IPS-18a (cell line): ENCODE measurements around the gene PCDH7.
A peak's percentile ranks its signal among the peaks of the same experiment; 100 is the strongest.

Experiments used
- H3K27ac ChIP-seq: one replicate; pipeline ENCODE4 v1.5.1; 2013; ENCODE audit warnings: low read length
- H3K27me3 ChIP-seq: one replicate; pipeline ENCODE4 v1.6.1; 2013; ENCODE audit warnings: mild to moderate bottlenecking, low read length; ENCODE audit not compliant: control insufficient read depth, insufficient read depth
- H3K36me3 ChIP-seq: one replicate; pipeline ENCODE4 v1.6.1; 2013; ENCODE audit warnings: low read depth, low read length; ENCODE audit not compliant: control insufficient read depth
- H3K4me1 ChIP-seq: one replicate; pipeline ENCODE4 v1.6.1; 2013; ENCODE audit warnings: low read depth, low read length; ENCODE audit not compliant: control insufficient read depth
- H3K4me3 ChIP-seq: one replicate; pipeline ENCODE4 v1.5.1; 2013; ENCODE audit warnings: low read length
- H3K9ac ChIP-seq: one replicate; pipeline ENCODE4 v1.6.1; 2013; ENCODE audit warnings: mild to moderate bottlenecking, low read length, moderate library complexity
- H3K9me3 ChIP-seq: one replicate; pipeline ENCODE4 v1.6.1; 2013; ENCODE audit warnings: low read depth, low read length; ENCODE audit not compliant: control insufficient read depth

The PCDH7 gene

GRCh38 chr4:30719454-30720020 lies 632 bp upstream of the PCDH7 start:
- no peak overlapping the region for H3K27ac ChIP-seq
- H3K27me3 ChIP-seq = peaks cover 53% of the 10 kb centered on the region
- H3K4me3 ChIP-seq = peak overlapping the region; percentile 85
- H3K9ac ChIP-seq = peak overlapping the region; percentile 47
- no peaks in the 10 kb centered on the region for H3K9me3 ChIP-seq
- no peaks in the 10 kb centered on the region for H3K36me3 ChIP-seq
- H3K4me1 ChIP-seq = peaks cover 12% of the 10 kb centered on the region

GRCh38 chr4:30720661-30721184 lies 554 bp downstream of the PCDH7 start:
- no peak overlapping the region for H3K27ac ChIP-seq
- no peaks in the 10 kb centered on the region for H3K36me3 ChIP-seq
- peaks cover 58% of the 10 kb centered on the region for H3K27me3 ChIP-seq
- peak overlapping the region; percentile 85 for H3K4me3 ChIP-seq
- H3K9ac ChIP-seq = peak overlapping the region; percentile 46
- H3K4me1 ChIP-seq = peaks cover 12% of the 10 kb centered on the region
- H3K9me3 ChIP-seq = no peaks in the 10 kb centered on the region

GRCh38 chr4:30721185-30722091 lies 1.3 kb downstream of the PCDH7 start:
- Histone ChIP-seq H3K4me3 (peak overlapping the region; percentile 85), H3K27me3 (peaks cover 58% of the 10 kb centered on the region), H3K9me3 (no peaks in the 10 kb centered on the region), H3K9ac (peak overlapping the region; percentile 46), H3K27ac (no peak overlapping the region), H3K36me3 (no peaks in the 10 kb centered on the region), H3K4me1 (peaks cover 12% of the 10 kb centered on the region)

- Histone ChIP-seq H3K36me3 (no peaks in the 10 kb centered on the region), H3K4me1 (peaks cover 12% of the 10 kb centered on the region), H3K4me3 (peak overlapping the region; percentile 62), H3K27ac (no peak overlapping the region), H3K9me3 (no peaks in the 10 kb centered on the region), H3K27me3 (peaks cover 58% of the 10 kb centered on the region), H3K9ac (no peak overlapping the region)
These were observed 1.9 kb downstream of the PCDH7 start for GRCh38 chr4:30722092-30722358.

GRCh38 chr4:30722359-30723200 lies 2.4 kb downstream of the PCDH7 start:
- H3K4me3 ChIP-seq = peak overlapping the region; percentile 62
- no peak overlapping the region for H3K9ac ChIP-seq
- H3K27me3 ChIP-seq = peaks cover 58% of the 10 kb centered on the region
- H3K27ac ChIP-seq = no peak overlapping the region
- H3K36me3 ChIP-seq = no peaks in the 10 kb centered on the region
- H3K9me3 ChIP-seq = no peaks in the 10 kb centered on the region
- peaks cover 12% of the 10 kb centered on the region for H3K4me1 ChIP-seq

GRCh38 chr4:30723201-30723955 lies 3.2 kb downstream of the PCDH7 start:
- Histone ChIP-seq H3K27me3 (peaks cover 53% of the 10 kb centered on the region), H3K27ac (no peak overlapping the region), H3K4me3 (peak overlapping the region; percentile 62), H3K9ac (no peak overlapping the region), H3K9me3 (no peaks in the 10 kb centered on the region), H3K36me3 (no peaks in the 10 kb centered on the region), H3K4me1 (peaks cover 11% of the 10 kb centered on the region)

- no peaks in the 10 kb centered on the region for H3K9me3 ChIP-seq
- H3K9ac ChIP-seq = no peak overlapping the region
- no peaks in the 10 kb centered on the region for H3K36me3 ChIP-seq
- peaks cover 7% of the 10 kb centered on the region for H3K4me1 ChIP-seq
- H3K4me3 ChIP-seq = peak overlapping the region; percentile 27
- H3K27me3 ChIP-seq = peaks cover 45% of the 10 kb centered on the region
- H3K27ac ChIP-seq = no peak overlapping the region
These were observed 4.1 kb downstream of the PCDH7 start for GRCh38 chr4:30724247-30724646.

GRCh38 chr4:30725562-30725961 lies 5.4 kb downstream of the PCDH7 start:
- H3K27me3 ChIP-seq = peaks cover 44% of the 10 kb centered on the region
- peaks cover 7% of the 10 kb centered on the region for H3K4me1 ChIP-seq
- no peaks in the 10 kb centered on the region for H3K9me3 ChIP-seq
- H3K27ac ChIP-seq = no peak overlapping the region
- no peak overlapping the region for H3K9ac ChIP-seq
- H3K4me3 ChIP-seq = peak overlapping the region; percentile 19
- H3K36me3 ChIP-seq = no peaks in the 10 kb centered on the region

- Histone ChIP-seq H3K9me3 (no peaks in the 10 kb centered on the region), H3K27me3 (peaks cover 38% of the 10 kb centered on the region), H3K36me3 (no peaks in the 10 kb centered on the region), H3K27ac (no peak overlapping the region), H3K4me3 (no peak overlapping the region), H3K9ac (no peak overlapping the region), H3K4me1 (peaks cover 7% of the 10 kb centered on the region)
These were observed 6.0 kb downstream of the PCDH7 start for GRCh38 chr4:30726090-30726675.

- H3K9me3 ChIP-seq = no peaks in the 10 kb centered on the region
- no peaks in the 10 kb centered on the region for H3K36me3 ChIP-seq
- no peak overlapping the region for H3K27ac ChIP-seq
- H3K27me3 ChIP-seq = peaks cover 26% of the 10 kb centered on the region
- H3K9ac ChIP-seq = no peak overlapping the region
- H3K4me1 ChIP-seq = peaks cover 7% of the 10 kb centered on the region
- H3K4me3 ChIP-seq = no peak overlapping the region
These were observed 7.2 kb downstream of the PCDH7 start for GRCh38 chr4:30727409-30727808.
